HepG2 (cell line): ENCODE measurements around the gene RPL32. TPM values are rescaled to one million over a fixed set of nuclear protein-coding genes. Genes with fewer than 3 reads are reported as not detected.

Experiments
- ATAC-seq: fragments of 200-7000 bp; cut with Tn5 transposase; 3 replicates; pipeline ENCODE4 v1.9.1; 2020; ENCODE audit warnings: mild to moderate bottlenecking, moderate library complexity
- BruUV-seq: library from RNA; stranded (reverse); fragments of 400-500 nt; replicated peaks from 2 replicates; lab custom pipeline; 2021; lab: Mats Ljungman, UMichigan
- CTCF ChIA-PET: fragments of 300-600 bp; formaldehyde crosslinking; extraction: SDS; loops from one replicate; lab custom pipeline; 2021; ENCODE audit warnings: low total read pairs, inconsistent platforms, low intra/inter-chr PET ratio; lab: Yijun Ruan, JAX
- POLR2A ChIA-PET: fragments of 350-600 bp; sonication (Branson Sonifier 250); formaldehyde crosslinking; loops from one replicate; lab custom pipeline; 2020; ENCODE audit warnings: antibody characterized with exemption, inconsistent platforms; lab: Yijun Ruan, JAX
- DNase-seq: peaks from one replicate; pipeline ENCODE4 v3.0.0-alpha.2; 2015; ENCODE audit warnings: low spot score
- FAIRE-seq: peaks from 3 replicates; lab custom pipeline; 2011; peaks lifted over from hg19 to GRCh38; lab: Jason Lieb, UNC
- H2AFZ ChIP-seq: one replicate; pipeline ENCODE4 v1.6.1; 2011; ENCODE audit warnings: low read length, inconsistent platforms
- H3K27ac ChIP-seq: fragments of 300-600 bp; 3 replicates; pipeline ENCODE4 v1.8.0; 2011; ENCODE audit warnings: mixed run types, mild to moderate bottlenecking, mixed read lengths, low read length, inconsistent platforms; ENCODE audit not compliant: insufficient read depth; ENCODE audit errors: extremely low read length
- H3K27me3 ChIP-seq, 2 experiments: fragments of 200-600 bp in 1 of 2; 2 replicates in 1 of 2; 3 replicates in 1 of 2; pipeline versions ENCODE4 v1.6.0 to v1.8.0; 2011; ENCODE audit warnings: low read length in 2 of 2, mild to moderate bottlenecking in 2 of 2, moderate library complexity in 2 of 2, inconsistent platforms in 1 of 2; ENCODE audit not compliant: insufficient read depth in 2 of 2, control insufficient read depth in 1 of 2
- H3K36me3 ChIP-seq, 2 experiments: fragments of 200-600 bp in 1 of 2; replicated peaks in 1 of 2; 2 replicates in 1 of 2; 3 replicates in 1 of 2; pipeline versions ENCODE4 v1.5.1 to v1.8.0; 2011; ENCODE audit warnings: low read length in 2 of 2, inconsistent platforms in 1 of 2; ENCODE audit not compliant: insufficient read depth in 2 of 2, control insufficient read depth in 1 of 2
- H3K4me1 ChIP-seq: 2 replicates; pipeline ENCODE4 v1.5.1; 2012; ENCODE audit warnings: low read length, inconsistent platforms; ENCODE audit not compliant: insufficient read depth
- H3K4me2 ChIP-seq: 2 replicates; pipeline ENCODE4 v1.6.0; 2011; ENCODE audit warnings: low read depth, low read length, inconsistent platforms
- H3K4me3 ChIP-seq, 3 experiments: fragments of 200-600 bp in 1 of 3; sonication (generic), shearing (Covaris generic) in 1 of 3; replicated peaks in 1 of 3; 2 replicates each; pipeline ENCODE4 v1.5.1; 2011 to 2016; ENCODE audit warnings: low read length in 3 of 3, inconsistent platforms in 2 of 3, low read depth in 2 of 3, mild to moderate bottlenecking in 2 of 3, control low read depth in 1 of 3, mixed read lengths in 1 of 3; ENCODE audit not compliant: insufficient read depth in 1 of 3
- H3K79me2 ChIP-seq: one replicate; pipeline ENCODE4 v1.6.1; 2011; ENCODE audit warnings: low read length, inconsistent platforms; ENCODE audit not compliant: insufficient read depth
- H3K9ac ChIP-seq: 2 replicates; pipeline ENCODE4 v1.6.0; 2011; ENCODE audit warnings: mild to moderate bottlenecking, low read depth, low read length, inconsistent platforms; ENCODE audit not compliant: insufficient read depth
- H3K9me3 ChIP-seq: 2 replicates; pipeline ENCODE4 v1.5.1; 2012; ENCODE audit warnings: mild to moderate bottlenecking, low read length
- H4K20me1 ChIP-seq: 2 replicates; pipeline ENCODE4 v1.6.0; 2011; ENCODE audit warnings: inconsistent platforms, mild to moderate bottlenecking, low read length, moderate library complexity; ENCODE audit not compliant: insufficient read depth
- AGO2 ChIP-seq: fragments of 200-400 bp; formaldehyde crosslinking; optimal IDR thresholded peaks from 2 replicates; pipeline ENCODE3; 2017; ENCODE audit warnings: mild to moderate bottlenecking, low read depth, low read length, moderate library complexity
- FOXK2 ChIP-seq: fragments of 450-650 bp; IDR thresholded peaks from 2 replicates; pipeline ENCODE4 v1.6.1; 2016
- GATA4 ChIP-seq: sonication (generic); IDR thresholded peaks from 2 replicates; pipeline ENCODE4 v1.6.1; 2016; ENCODE audit warnings: antibody characterized with exemption, low read depth, borderline replicate concordance
- GMEB2 ChIP-seq: IDR thresholded peaks from 2 replicates; pipeline ENCODE4 v1.6.1; 2016; ENCODE audit warnings: missing biosample characterization, missing genetic modification reagents, low read depth
- POLR2A ChIP-seq, 2 experiments: IDR thresholded peaks; 2 replicates each; pipeline ENCODE4 v1.6.1; 2011; ENCODE audit warnings: low read depth in 2 of 2, low read length in 2 of 2, mild to moderate bottlenecking in 1 of 2, moderate library complexity in 1 of 2; ENCODE audit not compliant: insufficient read depth in 1 of 2
- POLR2AphosphoS2 ChIP-seq: IDR thresholded peaks from 2 replicates; pipeline ENCODE4 v1.6.1; 2011; ENCODE audit warnings: low read depth, low read length, improper control_type of control experiment
- POLR2AphosphoS5 ChIP-seq: IDR thresholded peaks from 2 replicates; pipeline ENCODE4 v1.6.1; 2012; ENCODE audit warnings: low read depth, low read length
- POLR2G ChIP-seq: fragments of 200-400 bp; formaldehyde crosslinking; IDR thresholded peaks from 2 replicates; pipeline ENCODE4 v1.6.1; 2018; ENCODE audit warnings: mild to moderate bottlenecking, low read depth, low read length, moderate library complexity
- RBM22 ChIP-seq: fragments of 200-400 bp; formaldehyde crosslinking; optimal IDR thresholded peaks from 2 replicates; pipeline ENCODE3; 2017; ENCODE audit warnings: mild to moderate bottlenecking, low read length, moderate library complexity
- SMAD3 ChIP-seq: sonication (generic); formaldehyde crosslinking; IDR thresholded peaks from 2 replicates; pipeline ENCODE4 v1.4.0; 2020; ENCODE audit warnings: missing genetic modification reagents
- ZNF18 ChIP-seq: sonication (generic); formaldehyde crosslinking; IDR thresholded peaks from 2 replicates; pipeline ENCODE4 v1.8.0; 2022; ENCODE audit warnings: mild to moderate bottlenecking, missing genetic modification reagents; ENCODE audit not compliant: insufficient replicate concordance
- ZNF574 ChIP-seq: sonication (generic); formaldehyde crosslinking; IDR thresholded peaks from 2 replicates; pipeline ENCODE4 v1.4.0; 2020; ENCODE audit warnings: missing genetic modification reagents
- ZNF724P ChIP-seq: sonication (generic); formaldehyde crosslinking; IDR thresholded peaks from 2 replicates; pipeline ENCODE4 v1.8.0; 2022; ENCODE audit warnings: missing genetic modification reagents, borderline replicate concordance
- WGBS: methylation state at CpG from one replicate; pipeline ENCODE4 v1.1.6; 2017; ENCODE audit warnings: low lambda C conversion rate; 5-methylcytosine and 5-hydroxymethylcytosine counted together
- in situ Hi-C: cut with HindIII; loops from 2 replicates; pipeline ENCODE4 v1.10.0; 2017; ENCODE audit warnings: low pct_unique_long_range_greater_than_20kb; ENCODE audit not compliant: extremely low pct_ligation_motif_present
- intact Hi-C: fragments of 100-400 bp; cut with micrococcal nuclease; formaldehyde crosslinking; loops from one replicate; pipeline ENCODE4 v1.10.0; 2022; ENCODE audit not compliant: unreplicated experiment
- polyA plus RNA-seq, 8 experiments: library from polyadenylated mRNA; depleted of rRNA in 3 of 8; stranded (reverse) in 7 of 8; unstranded in 1 of 8; fragments of >200 nt; fragmentation: Illumina TruSeq in 4 of 8; extraction: Trizol in 4 of 8; gene quantifications; 2 replicates each; pipeline versions ENCODE4 v1.2.1 to v1.2.3, GENCODE V29; 2011 to 2016; ENCODE audit warnings: low read depth in 4 of 8, missing spikeins in 1 of 8, mixed read lengths in 1 of 8; ENCODE audit not compliant: insufficient read depth in 1 of 8
- total RNA-seq, 5 experiments: library from RNA; depleted of rRNA; stranded (reverse); fragments of >200 nt; fragmentation: Illumina TruSeq; extraction: Trizol; gene quantifications; 2 replicates each; pipeline ENCODE4 v1.2.3, GENCODE V29; 2016; ENCODE audit warnings: low read depth in 1 of 5

RPL32 gene
- total and polyA plus RNA-seq, 2 of the 13 experiments (the other 11 are each of a cell fraction or from before 2014, with no cell fraction given) = 1,781 to 2,401 TPM

- TF ChIP-seq GATA4 = no peak
- peak; percentile 40; the same call in 1 of the 2 replicates for TF ChIP-seq POLR2AphosphoS5
- peak; percentile 58 for TF ChIP-seq POLR2G
- no peak for TF ChIP-seq SMAD3
- TF ChIP-seq POLR2A (IDR thresholded peaks at IDR 0.05; ENCODE audit: insufficient read depth in 1 of 2, low read depth in 2 of 2, low read length in 2 of 2) = peak in 1 of 2 experiments; percentile 41; a peak in 1 of 4 replicates
- TF ChIP-seq FOXK2 = no peak
- no peak for TF ChIP-seq ZNF18 (CRISPR knock-in tag)
- TF ChIP-seq POLR2AphosphoS2 = peak; percentile 45; the same call in 1 of the 2 replicates
Observed at GRCh38 chr3:12832350-12833221, 8.8 kb downstream of the RPL32 start (continued).

DNA sequence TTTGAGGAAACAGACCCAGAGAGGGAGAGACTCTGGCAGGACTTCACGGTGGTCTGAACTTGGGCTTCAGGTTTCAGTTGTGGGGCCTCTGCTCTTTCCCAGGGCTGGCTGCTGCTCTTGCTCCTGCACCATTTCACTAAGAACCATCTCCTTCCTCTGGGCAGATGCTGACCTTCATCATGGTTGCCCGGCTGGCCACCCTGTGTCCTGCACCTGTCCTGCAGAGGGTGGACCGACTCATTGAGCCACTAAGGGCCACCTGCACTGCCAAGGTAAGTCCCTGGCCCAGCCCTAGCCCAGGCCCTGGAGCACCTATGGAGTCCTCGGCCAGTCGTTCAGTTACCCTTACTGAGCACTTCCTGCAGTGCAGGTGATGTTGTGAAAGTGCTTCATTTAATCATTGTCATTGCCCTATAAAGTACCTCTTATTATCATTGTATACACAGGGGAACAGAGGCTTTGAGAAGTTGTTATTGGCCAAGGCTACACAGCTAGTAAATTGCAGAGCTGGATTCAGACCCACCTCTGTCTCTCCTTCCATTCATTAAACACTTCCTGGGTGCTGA is 10.0 kb downstream of the RPL32 start:
- Histone ChIP-seq H3K4me1 (peaks cover 1% of the 10 kb centered on the region; the same call in 1 of the 2 replicates), H3K9me3 (no peaks in the 10 kb centered on the region), H3K27ac (no peak overlapping the region), H3K4me2 (no peak overlapping the region), H3K9ac (no peak overlapping the region), H3K79me2 (no peaks in the 10 kb centered on the region), H3K27me3 (no peaks in the 10 kb centered on the region; a peak in 1 of 5 replicates), H2AFZ (no peak overlapping the region), H4K20me1 (peaks cover 2% of the 10 kb centered on the region), H3K36me3 (peaks cover 19 to 48% of the 10 kb centered on the region in 2 experiments), H3K4me3 (no peak overlapping the region)
- intact Hi-C loops = no loop called here
- in situ Hi-C loops = no loop called here
- CTCF ChIA-PET = no interaction called here
- FAIRE-seq (no peak), ATAC-seq (peak; percentile 37), DNase-seq (no peak)
- POLR2A ChIA-PET = interaction anchor here (0.9 to 3.2 kb wide), 3 partner anchors 8 to 15 kb away, joined by 3 to 17 read pairs (median 10); partner anchors contain the start of gene RPL32
- no TSS peak for BruUV-seq
- 100% methylated on average over 4 of the region's 5 CpGs for WGBS
- TF ChIP-seq AGO2 (peak; percentile 28), GMEB2 (CRISPR knock-in tag) (no peak), POLR2G (0 out of 2 replicates have a peak, but pooled peaks have one; percentile 48), POLR2A (IDR thresholded peaks at IDR 0.05; ENCODE audit: insufficient read depth in 1 of 2, low read depth in 2 of 2, low read length in 2 of 2) (peak in 1 of 2 experiments; percentile 44; a peak in 2 of 4 replicates), ZNF574 (CRISPR knock-in tag) (no peak), POLR2AphosphoS2 (0 out of 2 replicates have a peak, but pooled peaks have one; percentile 40), ZNF724P (CRISPR knock-in tag) (no peak), RBM22 (peak; percentile 76)
